NCI-H2081 (cell line): ENCODE results near the gene MIDN.

Experiments
- DNase-seq, 2 experiments: peaks; one replicate each; lab custom pipeline; 2025; lab: John Stamatoyannopoulos, UW

Gene MIDN

GRCh38 chr19:1220976-1221903 is 27.1 kb upstream of the MIDN start:
- DNase-seq = no peak

DNA sequence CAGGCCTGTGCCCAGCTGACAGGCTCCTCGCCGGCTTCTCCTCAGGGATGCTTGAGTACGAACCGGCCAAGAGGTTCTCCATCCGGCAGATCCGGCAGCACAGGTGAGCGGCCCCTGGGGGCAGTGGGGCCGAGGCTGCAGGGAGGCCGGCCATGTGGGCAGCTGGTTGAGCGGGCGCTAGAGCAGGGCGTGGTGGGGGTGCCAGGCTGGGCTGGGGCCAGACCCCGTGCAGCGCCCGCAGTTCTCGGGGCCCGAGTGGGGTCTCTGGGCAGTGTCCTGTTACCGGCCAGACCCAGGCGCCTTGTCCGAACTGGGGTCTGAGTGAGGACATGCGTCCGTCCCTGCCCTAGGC is 26.5 kb upstream of the MIDN start:
- DNase-seq = no peak

DNA sequence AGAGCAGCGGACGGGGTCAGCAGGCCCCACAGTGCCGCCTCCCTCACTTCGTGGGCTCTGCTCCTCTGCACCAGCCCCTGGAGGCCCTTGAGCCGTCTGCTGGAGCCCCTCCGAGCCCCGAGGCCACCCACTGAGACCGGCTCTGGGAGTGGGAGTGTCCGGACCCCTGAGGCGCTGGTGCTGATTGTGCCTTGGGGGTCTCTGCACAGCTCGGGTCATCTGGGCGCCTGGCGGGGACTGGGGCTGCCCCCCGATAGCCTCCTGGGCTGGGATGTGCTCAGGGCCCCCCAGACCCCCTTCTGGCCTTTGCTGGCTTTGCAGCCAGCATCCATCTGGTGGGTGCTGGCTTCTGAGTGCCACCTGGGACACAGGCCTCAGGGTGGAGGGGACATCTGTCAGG is 26.0 kb upstream of the MIDN start:
- no peak for DNase-seq

DNA sequence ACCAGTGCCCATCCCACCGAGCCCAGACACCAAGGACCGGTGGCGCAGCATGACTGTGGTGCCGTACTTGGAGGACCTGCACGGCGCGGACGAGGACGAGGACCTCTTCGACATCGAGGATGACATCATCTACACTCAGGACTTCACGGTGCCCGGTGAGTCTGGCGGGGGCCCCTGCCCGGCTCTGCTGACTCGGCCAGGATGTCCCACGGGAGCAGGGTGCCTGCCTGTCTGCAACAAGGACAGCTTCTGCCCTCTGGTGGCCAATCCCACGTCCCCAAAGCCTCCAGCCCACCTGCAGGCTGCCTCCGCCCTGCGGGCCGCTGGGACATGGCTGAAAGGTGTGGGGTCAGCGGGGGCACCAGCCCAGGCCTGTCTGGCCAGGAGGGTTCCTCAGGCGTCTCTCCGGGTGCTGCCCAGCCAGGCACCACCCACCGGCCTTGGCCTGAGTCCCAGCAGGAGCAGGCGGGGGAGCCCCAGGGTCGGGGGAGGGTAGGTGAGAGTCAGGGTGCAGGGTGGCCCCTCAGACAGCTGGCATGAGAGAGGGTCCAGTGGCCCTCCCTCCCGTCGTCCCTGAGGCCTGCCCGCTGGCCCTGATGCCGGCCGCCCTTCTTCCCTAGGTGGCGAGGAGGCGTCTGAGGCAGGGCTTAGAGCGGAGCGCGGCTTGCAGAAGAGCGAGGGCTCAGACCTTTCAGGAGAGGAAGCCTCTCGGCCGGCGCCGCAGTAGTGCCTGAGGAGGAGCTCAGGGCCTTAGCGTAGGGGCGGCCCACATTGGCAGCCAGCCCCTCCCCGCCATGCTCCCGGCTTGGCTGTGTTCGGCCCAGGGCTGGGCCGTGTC is 25.1 kb upstream of the MIDN start:
- no peak for DNase-seq

- DNase-seq = no peak
These were observed 24.1 kb upstream of the MIDN start for GRCh38 chr19:1224047-1224825.

DNA sequence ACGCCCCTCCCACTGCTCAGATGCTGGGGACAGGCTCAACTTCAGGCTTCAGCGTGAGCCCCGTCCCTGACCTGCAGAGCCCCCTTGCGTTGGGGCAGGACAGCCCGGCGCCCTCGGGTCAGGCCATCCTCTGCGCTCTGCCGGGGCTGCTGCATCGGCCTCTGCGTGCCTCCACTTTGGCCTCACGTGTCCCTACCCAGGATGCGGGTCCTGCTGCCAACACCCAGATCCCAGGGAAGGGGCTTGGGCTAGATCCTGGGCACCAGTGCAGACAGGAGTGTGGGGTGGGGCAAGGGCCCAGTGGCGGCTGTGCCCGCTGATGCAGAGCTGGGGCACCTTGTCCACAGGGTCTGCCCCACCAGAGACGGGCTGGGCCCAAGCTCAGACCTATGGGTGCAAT is 23.5 kb upstream of the MIDN start:
- DNase-seq = no peak

DNA sequence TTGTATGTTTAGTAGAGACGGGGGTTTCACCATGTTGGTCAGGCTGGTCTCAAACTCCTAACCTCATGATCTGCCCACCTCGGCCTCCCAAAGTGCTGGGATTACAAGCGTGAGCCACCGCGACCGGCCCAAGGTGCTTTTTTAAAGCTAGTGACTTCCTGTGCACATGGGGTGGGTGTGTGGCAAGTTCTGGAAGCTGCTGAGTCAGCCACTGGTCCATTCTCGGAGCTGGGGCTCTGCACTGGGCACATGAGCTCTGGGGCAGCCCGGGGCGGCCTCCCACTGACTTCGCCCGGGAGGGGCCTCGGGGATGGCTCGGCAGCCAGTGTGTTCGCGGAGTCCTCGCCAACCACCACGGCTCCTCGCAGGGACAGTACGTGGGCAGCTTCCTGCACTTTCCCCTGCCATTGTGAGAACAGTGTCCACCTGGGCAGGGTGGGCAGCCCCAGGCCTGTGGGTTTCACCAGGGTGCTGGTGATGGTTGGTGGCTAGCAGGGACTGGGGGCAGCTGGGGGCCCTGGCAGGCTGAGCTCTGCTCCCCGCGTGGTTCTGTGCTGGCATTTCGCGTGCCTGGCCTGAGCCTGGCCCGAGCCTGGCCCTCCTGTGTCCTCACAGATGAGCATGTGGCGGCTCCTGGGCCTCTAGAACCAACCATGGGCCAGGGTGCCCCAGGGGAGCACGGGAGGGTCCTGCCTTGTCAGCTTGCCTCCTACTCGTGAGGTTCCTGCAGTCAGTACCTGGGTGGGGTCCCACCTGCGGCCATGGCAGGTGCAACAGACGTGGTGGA is 22.8 kb upstream of the MIDN start:
- no peak for DNase-seq

GRCh38 chr19:1226227-1226518 is 22.2 kb upstream of the MIDN start:
- no peak for DNase-seq

DNA sequence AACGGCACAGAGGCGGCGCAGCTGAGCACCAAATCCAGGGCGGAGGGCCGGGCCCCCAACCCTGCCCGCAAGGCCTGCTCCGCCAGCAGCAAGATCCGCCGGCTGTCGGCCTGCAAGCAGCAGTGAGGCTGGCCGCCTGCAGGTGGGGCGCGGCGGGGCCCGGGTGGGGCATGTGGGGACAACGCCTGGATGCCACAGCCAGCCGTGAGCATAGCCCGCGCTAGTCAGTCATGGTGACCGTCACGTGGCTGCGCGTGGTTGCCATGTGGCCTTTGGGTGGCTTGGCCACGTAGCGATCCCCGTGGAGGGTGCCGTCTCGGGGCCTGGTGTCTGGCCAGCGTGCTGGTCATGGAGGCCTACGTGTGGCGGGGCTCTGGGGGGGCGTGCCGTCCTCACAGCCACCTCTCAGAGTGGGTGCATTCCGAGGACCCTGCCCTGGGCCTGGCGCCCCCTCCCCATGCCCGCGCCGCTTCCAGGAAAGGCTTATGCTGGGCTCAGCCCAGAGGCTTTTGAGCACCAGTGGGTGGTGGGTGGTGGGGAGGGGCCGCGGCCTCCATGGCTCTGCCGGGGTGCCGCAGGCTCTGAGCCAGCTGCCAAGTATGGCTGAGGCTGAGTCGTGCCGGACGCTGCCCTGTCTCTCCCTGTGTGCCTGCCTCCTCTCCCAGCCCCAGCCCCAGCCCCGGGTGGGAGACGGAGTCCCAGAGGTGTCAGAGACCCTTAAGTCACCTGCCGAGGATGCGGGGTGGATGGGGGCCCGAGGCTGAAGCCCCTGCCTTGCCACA is 21.7 kb upstream of the MIDN start:
- DNase-seq = no peak

DNA sequence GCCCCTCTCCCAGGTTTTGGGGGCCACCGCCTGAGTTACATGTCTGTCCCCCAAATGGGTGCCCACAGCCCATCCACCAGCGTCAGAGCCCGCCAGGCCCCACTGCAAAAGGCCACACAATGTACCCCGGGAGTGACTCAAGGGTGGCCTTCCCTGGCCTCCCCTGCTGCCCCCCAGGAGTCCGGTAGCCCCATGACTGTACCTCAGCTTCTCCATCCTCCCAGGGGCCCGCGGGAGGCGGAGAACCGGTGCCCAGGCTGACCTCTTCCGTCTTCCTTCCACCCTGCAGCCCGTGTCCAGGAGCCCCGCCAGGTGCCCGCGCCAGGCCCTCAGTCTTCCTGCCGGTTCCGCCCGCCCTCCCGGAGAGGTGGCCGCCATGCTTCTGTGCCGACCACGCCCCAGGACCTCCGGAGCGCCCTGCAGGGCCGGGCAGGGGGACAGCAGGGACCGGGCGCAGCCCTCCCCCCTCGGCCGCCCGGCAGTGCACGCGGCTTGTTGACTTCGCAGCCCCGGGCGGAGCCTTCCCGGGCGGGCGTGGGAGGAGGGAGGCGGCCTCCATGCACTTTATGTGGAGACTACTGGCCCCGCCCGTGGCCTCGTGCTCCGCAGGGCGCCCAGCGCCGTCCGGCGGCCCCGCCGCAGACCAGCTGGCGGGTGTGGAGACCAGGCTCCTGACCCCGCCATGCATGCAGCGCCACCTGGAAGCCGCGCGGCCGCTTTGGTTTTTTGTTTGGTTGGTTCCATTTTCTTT is 20.9 kb upstream of the MIDN start:
- DNase-seq = no peak

GRCh38 chr19:1228161-1228957 is 20.0 kb upstream of the MIDN start:
- no peak for DNase-seq

GRCh38 chr19:1229056-1229923 is 19.1 kb upstream of the MIDN start:
- no peak for DNase-seq

DNA sequence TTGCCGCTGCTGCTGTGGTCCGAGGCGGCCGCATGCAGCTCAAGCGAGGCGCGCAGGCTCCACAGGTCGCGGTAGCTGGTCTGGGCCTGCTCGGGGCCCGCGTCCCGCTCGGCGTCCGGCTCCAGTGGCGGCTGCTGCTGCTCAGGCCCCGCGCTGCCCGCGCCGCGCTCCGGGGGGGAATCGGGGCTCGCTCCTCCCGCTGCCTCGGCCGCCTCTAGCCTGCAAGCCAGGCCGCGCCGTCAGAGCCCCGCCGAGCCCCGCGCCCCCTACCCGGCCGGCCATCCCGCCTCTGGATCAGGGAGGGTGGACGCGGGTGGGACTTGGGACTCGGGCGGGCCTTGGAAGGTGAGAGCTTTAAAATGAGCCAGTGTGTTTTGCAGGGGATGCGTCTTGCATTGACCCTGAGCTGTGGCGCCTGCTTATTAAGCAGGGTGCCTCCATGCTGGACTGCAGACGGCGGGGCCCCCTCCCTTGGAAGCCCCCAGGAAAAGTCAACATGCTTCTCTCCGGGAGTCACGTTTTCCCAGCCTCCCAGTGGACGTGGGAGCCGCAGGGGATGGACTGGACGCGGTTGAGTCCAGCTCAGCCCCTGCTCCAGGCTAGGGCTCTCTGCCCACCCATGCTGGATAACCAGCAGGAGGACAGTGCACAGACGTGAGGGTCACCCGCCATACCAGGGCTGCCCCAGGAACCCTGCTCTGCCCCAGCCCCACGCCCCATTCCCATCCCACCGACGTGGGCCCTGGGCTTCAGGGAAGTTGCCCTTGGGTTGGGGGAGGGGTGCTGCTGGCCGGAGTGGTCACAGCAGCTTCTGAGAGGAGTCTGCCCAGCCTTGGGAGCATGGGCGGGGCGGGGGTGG is 18.2 kb upstream of the MIDN start:
- DNase-seq = no peak

GRCh38 chr19:1230783-1231489 is 17.4 kb upstream of the MIDN start:
- no peak for DNase-seq

DNA sequence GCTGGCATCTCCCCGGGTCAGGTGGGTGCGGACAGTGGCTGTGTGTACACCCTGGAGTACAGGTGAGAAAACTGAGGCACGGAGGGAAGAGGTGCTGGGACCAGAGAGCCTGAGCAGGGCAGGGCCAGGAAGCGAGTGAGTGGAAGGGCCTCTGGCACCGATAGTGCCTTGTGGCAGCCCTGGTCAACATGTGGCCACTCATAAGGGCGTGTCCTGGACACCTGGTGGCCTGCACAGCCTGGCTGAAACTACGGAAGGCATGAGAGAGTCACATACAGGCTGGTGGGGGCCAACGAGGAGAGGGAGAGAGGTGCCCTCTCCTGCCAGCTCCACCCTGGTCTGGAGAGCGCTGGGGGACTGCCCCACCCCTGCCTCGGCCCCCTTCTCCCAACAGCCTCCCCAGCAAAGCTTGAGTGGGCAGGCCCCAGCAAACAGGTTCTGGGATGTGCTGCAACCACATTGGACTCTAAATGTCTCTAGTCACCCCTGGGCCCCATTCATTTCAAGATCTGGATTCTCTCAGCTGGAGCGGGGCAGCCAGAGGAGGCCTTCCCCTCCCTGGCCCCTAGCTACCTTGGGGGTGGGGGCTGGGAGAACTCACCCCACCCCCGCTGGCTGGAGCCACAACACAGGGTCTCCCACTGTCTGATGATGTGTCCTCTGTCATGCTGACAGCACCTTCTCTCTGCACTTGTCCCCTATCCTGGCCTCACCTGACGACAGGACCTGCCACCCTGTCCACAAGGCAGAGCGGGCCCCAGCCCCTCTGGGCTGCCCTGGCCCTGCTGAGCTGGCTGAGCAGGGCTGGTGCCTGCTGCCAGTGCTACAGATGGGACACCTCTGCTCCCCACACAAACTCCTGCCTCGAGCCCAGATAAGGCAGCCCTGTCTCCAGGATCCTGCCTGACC is 16.4 kb upstream of the MIDN start:
- DNase-seq = no peak

DNA sequence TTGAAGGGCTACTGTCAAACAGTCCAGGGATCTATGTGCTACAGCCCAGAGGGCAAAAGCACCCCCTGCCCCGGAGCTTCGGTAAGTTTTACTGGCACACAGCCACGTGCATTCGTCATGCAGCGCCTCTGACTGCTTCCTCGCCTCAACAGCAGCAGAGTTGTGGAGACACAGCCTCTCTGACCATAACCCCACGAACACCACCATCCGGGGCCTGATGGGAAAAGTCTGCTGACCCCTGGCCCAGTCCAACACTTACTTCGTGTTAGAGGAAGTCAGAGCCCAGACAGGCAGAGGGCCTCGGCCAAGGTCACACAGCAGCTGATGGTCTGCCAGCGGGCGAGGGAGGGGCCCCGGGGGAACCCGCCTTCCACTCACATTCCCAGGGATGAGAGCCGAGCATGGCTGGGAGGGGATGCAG is 15.7 kb upstream of the MIDN start:
- DNase-seq = no peak
